Measurements from ENCODE around the gene ACSS2.

Gene ACSS2

DNA sequence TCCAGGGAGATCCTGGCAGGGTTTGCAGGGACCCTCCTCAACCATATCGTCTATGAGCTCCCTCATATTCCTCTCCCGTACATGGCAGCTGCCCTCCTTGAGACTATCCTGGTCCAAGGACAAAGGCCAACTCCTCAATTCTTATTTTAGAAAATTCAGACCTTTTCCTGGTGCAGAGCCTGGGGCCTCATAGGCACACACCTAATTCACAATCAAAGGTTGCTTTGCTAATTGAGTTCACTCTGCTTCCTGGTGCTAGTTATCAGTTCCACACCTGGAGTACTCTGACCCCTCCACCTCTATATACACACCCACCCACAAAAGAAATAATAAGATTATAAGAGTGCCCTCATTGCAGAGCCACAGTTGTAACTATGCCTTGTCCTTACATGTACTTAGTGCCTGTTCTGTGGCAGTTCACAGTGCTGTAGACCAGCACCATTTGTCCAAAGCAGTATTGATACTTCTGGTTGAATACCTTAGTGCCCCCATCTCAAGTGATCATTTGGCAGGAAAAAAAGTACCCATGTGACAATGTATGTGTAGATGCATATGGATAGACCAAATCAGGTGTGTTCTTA is 40.5 kb downstream of the ACSS2 start:
- no peak for DNase-seq

DNA sequence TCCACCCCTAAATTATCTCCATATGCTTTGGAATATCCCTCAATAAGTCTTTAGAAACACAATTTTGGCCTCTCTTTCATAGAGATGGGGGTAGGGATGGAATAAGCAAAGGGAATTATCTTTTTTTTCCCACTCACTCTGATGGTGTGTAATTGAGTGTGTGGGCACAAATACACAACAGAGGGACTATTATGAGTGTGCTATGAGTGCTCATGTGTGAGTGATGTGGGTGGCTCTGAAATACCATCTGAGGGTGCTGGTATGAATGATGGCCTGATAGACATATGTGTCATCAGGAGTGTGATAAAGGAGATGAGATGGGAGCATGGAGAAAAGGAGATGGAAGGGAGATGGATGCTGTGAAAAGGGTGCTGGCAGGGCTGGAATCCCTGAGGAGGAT is 43.6 kb downstream of the ACSS2 start:
- DNase-seq: no peak

DNA sequence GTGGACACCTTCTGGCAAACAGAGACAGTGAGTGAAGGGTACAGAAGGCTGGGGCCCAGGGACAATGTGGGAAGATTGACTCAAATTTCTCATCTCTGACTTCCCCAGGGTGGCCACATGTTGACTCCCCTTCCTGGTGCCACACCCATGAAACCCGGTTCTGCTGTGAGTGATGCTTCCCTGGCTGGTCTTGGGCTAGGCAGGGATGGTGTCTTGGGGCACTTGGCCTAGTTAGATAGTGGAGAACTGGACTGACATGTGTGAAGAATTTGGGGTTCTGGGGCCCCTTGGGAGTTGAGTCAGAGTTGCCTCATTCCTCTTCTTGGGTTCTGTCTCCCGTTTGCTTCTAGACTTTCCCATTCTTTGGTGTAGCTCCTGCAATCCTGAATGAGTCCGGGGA is 45.0 kb downstream of the ACSS2 start:
- no peak for DNase-seq

DNA sequence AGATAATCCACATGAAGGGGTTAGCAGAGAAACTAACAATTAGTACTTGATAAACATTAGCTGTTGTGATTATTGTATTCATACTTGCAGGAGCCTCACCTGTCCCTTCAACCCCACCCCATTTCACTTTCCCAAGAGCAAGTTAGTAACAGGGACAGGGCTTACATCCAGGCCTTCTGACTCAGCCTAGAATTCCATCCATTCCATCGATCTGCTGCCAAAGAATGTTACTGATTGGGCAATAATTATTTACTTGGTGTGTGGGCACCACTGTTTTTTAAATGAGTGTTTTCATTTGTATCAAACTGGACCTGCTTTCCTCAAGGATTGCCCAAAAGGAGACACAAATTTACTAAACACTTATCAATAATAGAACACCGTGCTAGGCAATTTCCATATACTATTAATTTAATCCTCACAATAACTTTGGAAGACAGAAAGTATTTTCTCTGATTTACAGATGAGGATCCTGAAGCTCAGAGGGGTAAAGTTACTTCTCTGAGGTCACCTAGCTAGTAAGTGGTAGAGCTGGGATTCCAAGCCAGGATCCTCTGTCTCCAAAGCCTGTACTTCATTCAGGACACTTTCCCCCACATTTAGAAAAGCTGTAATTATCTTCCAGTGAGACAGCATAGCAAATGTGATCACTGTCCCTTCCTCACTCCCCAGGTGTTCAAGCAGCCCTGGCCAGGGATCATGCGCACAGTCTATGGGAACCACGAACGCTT is 46.4 kb downstream of the ACSS2 start:
- DNase-seq: no peak

DNA sequence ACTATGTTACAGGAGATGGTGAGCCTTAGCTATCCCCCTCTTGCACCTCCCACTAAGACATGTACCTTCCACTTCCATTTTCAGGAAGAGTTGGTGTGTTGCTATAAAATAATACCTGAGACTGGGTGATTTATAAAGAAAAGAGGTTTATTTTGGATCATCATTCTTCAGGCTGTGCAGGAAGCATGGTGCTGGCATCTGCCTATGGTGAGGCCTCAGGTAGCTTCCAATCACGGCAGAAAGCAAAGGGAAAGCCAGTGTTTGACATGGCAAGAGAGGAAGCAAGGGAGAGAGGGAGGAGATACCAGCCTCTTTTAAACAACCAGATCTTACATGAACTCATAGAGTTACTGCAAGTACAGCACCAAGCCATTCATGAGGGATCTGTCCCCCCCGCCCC is 47.0 kb downstream of the ACSS2 start:
- no peak for DNase-seq

DNA sequence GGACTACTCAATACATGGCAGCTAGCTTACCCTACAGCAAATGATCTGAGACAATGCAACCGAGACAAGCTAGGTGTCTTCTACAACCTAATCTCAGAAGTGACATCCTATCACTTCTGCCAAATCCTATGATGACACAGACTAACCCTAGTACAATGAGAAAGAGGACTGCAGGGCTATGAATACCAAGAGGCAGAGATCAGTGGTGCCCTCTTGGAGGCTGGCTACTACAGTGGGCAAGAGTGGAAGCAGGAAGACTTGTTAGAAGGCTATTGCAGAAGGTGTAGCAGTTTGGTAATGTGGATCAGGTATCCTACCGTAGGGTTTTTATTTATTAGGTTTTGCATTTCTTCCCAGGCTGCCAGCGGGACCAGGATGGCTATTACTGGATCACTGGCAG is 48.9 kb downstream of the ACSS2 start:
- no peak for DNase-seq

DNA sequence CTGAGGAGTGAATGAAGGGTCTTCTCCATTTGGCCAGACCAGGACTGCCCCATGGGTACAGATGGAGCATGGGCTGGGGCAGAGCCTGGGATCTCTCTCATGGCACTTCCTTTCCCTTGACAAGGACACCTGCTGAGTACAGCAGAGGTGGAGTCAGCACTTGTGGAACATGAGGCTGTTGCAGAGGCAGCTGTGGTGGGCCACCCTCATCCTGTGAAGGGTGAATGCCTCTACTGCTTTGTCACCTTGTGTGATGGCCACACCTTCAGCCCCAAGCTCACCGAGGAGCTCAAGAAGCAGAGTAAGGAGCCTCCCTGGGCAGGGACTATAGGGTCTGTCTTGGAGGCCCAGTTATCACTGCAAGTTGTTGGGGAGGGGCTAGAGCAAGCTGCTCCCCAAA is 49.6 kb downstream of the ACSS2 start:
- DNase-seq: no peak

DNA sequence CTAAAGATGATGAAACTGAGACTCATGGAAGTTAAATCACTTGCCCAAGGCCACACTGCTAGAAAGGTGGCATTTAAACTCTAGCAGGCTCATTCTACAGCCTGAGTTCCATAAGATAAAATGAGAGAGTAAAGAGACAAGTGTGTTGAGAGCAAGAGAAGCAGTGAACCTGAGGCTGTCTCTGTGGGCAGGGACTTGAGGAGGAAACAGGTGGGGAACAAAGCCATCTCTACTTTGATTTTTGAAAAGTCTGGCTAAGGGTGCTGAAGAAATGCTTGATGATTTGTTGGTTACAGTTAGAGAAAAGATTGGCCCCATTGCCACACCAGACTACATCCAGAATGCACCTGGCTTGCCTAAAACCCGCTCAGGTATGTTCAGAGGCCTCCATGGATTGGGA is 50.2 kb downstream of the ACSS2 start:
- DNase-seq: no peak

DNA sequence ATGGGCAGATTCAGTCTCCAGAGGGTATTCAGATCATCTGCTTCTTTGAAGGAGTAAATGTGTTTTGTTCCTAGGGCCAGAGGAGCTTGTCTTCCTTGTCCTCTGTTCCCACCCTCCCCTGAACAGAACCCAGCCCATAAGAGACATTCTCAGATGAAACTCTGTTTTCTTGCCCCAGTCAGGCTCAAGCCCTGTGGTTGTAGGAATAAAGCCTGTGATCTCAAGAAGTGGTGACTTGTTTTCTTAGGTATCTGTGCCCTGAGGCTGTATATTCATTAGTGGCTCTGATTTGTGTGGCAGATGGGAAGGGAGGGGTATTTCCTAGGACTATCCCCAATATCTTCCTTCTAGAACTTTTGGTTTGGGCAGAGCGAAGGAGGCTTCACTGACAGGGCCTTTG is 51.3 kb downstream of the ACSS2 start:
- no peak for DNase-seq

DNA sequence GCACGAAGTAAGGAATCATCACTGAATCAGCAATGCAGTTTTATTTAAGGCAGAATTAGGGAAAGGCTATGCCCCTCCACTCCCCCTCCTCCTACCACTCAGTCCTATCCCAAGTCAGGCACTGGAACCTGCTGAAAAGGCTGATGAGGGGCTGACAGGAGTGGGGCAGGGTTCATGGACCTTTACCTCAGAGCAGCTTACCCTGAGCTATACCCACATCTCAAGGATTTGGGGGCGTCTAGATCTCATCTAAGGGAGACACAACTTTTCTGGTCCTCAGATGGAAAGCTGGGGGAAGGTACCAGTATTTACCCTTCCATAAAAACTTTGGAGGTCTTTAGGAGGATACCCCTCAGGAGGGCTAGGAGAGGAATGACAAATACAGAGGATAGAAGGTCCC is 52.0 kb downstream of the ACSS2 start:
- DNase-seq: no peak

DNA sequence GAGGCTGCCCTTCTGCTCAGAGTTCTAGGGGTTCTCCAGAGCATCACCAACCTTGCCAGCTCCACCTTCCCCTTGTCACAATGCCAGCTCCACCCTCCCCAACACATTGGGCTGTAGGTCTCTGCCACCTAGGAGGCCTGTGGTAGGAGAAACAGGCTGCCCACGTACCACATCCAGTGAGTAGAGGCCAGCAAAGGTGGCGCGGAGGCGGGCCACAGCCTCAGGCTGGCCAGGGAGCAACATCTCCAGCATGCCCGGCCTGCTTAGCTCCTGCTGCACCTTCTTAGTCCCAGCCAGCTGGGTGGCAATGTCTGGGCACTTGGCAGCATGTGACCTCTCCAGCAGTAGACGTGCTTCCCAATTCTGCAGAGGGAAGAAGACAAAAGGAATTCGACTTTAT is 55.4 kb downstream of the ACSS2 start:
- DNase-seq: no peak

DNA sequence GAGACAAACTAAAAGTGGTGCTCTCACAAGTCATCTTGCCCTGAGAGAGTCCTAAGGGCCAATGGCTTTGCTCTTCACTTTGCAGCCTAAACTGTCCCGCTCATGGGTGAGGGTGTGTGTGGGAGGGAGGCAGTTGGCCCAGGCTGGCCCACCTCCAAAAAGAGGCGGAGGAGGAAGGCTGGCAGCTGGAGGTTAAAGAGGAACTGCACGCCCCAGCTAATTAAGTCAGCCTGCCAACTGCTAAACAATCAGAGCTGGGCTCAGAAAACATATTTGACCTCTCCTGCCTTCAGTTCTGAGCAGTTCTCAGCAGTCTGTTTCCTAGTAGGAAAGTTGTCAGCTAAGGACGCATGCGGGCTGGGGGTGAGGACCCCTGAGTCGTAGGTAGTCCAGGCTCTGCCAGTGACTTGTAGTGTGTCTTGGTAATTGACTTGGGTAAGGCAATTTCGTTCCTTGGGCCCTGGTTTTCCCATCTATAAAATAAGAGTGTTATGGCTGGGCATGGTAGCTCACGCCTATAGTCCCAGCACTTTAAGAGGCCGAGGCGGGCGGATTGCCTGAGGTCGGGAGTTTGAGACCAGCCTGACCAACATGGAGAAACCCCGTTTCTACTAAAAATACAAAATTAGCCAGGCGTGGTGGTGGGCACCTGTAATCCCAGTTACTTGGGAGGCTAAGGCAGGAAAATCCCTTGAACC is 62.2 kb downstream of the ACSS2 start:
- DNase-seq: no peak

DNA sequence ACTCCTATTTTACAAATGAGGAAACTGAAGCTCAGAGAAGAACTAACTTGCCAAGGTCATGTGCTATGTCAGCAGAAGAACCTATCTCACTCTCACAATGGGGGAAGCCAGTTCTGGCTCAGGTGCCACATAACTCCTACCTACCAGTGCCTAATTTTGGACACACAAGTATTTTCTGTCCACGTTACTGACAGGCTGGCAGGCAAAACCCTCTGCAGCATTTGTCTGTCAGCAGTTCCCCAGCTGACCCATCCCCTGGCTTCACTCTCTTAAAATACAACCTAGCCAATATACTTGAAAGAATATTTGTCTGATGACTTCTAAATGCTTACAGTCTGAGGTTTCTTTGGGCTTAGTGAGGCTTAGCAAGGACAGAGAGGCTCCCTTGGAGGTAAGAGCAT is 63.7 kb downstream of the ACSS2 start:
- no peak for DNase-seq

DNA sequence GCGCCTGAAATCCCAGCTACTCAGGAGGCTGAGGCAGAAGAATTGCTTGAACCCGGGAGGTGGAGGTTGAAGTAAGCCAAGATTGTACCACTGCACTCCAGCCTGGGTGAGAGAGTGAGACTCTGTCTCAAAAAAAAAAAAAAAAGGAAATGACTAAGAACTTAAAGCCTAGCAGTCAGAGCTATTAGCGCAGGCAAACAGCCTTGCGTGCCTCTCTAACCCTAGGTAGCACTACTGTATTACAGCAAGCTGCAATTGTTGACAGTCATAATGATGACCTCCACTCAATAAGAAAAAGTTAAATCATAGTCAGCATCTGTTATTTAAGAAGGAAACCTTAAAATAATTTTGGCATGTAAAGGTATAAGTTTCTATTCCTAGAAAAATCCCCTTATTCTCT is 64.8 kb downstream of the ACSS2 start:
- DNase-seq: no peak

DNA sequence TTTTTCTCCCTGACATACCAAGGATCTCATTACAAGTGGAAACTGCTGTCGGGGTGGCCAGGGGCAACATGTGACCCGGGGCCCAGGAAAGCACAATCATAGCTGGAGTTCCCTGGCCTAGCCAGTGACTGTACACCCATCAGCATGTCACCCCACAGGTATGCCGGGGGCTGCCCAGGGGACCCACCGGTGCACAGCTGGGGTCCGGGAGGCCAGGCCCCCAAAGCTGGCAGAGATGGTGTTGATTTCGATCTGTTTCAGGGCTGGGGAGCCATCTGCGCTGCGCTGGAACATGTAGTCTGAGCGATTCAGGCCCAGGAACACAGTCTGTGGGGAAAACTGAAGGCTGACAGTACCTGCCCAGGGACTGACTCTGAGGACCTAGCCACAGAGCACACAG is 65.9 kb downstream of the ACSS2 start:
- no peak for DNase-seq

DNA sequence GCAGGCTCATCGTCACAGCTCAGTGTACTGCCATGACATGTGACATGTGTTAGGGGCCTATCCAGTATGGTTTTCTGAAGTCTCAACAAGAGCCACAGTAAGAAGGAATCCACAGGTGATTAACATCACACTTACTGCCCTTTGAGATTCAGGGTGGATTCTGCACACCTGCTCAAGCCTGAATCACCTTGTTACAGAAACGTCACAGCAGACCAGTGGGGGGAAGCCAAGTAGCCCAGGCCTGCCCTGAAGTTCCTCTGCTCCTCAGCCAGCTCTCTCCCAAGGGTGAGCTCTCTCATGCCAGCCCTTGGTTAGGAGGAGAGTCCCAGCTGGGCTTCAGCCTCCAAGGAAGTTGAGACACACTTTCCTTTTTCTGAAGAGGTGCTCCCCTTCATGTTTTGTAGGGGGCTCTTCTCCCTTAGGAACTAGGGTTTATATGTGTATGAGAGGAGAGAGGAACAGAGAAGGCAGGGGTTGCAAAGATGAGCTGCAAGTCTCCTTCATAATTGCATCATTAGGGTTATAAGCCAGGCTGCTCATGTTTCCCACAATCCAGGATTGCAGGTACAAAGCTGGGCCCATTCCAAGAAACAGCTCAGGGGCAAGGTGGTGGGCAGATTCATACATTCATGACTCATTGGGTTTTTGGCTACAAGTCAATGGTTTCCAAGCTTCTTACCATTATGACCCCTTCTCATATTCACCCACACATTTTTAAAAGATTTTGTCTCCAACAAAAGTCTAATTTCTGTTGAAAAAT is 67.6 kb downstream of the ACSS2 start:
- DNase-seq: no peak

DNA sequence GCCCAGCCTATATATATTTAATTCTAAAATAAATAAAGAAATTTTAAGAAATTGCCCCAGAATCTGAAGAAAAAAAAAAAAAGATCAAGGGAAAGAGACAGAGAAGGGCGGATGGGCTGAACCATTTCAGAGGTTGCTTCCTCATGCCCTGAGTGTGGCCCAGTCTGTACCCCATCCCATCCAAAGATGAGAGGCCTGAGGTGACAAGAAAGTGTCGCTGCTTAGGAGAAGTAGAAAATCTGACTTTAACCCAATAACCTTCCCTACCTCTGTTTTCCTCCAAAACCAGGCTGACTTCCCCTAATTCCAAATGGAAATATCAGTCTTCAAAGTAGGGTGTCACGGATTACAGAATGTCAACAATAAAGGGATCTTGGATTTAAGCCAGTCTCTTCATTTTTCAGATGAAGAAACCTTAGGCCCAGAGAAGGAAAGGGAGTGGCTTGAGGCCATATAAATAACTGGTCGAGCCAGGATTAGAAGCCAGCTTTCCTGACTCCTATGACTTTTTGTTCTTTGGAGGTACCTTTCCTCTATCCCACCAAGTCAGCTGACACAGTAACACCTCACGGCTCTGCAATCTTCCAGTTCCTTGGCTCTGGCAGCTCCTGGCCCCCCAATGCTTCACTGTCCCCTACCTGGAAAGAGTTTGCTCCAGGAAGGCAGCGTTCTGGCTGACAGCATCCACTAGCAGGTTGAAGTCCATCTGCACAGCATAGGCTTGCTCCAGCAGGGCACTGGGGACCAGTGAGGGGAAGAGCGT is 69.1 kb downstream of the ACSS2 start:
- DNase-seq: no peak

DNA sequence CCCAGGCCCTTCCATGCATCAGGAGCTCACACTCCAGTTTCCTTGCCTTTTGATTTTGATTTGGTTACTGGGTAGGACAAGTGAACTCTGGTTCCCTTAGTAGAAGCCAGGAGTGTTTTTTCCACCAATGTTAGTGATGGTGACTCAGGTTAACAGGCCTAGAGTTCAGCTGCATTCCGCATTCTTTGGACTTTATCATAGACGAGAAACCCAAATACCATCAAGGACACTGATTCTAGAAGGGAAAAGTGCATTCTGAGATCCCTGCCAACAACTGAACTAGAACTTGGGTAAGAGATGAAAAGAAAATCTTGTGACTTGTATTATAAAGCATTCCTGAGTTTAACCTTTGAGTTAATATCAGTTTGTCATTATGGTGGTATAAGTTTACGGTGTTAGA is 70.2 kb downstream of the ACSS2 start:
- DNase-seq: no peak

DNA sequence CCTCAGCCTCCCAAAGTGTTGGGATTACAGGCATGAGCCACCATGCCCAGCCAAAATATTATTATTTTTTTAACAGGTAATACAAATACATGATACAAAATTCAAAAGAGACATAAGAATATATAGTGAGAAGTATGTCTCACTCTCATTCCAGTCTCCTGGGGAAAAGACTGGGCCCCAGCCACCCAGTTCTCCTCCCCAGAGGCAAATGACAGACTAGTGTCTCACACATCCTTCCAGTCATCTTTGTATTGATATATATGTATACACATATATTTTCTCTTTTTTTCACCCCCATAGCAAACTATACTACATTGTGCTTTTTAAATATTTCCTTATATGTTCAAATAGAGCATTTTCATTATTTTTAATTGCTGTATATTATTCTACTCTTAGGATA is 70.9 kb downstream of the ACSS2 start:
- no peak for DNase-seq

DNA sequence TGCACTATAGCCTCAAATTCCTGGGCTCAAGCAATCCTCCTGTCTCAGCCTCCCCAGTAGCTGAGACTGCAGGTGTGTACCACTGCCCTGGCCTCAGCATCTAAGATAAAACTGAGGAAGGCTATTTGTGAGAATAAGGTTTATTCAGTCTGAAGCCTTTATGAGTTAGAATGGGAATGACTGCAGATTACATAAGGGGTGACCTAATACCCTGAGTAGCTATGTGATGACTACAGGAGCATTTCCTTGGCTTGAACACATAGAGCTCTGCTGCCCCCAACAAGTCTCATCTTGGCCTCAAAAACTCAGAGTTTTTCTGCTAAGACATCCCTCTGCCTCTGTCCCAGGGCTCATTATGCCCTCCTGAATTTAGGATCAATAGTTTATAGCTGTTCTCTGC is 71.6 kb downstream of the ACSS2 start:
- DNase-seq: no peak

DNA sequence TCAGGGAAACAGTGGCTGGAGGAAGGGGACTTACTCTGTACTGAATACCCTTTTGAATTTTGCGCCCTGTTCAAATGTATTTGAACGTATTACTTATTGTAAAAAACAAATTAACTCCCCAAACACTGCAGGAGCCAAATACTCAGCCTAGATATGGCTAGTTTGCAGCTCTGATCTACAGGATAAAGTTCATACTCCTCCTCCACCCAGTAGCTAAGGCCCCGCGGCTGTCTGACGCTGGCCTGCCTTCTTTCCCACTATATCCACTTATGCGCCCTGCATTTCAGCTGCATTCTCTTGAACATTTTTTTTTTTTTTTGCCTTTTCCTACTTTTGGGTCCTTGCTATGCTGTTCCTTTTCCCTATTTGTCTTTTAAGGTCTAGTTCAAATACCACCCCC is 72.7 kb downstream of the ACSS2 start:
- DNase-seq: no peak

DNA sequence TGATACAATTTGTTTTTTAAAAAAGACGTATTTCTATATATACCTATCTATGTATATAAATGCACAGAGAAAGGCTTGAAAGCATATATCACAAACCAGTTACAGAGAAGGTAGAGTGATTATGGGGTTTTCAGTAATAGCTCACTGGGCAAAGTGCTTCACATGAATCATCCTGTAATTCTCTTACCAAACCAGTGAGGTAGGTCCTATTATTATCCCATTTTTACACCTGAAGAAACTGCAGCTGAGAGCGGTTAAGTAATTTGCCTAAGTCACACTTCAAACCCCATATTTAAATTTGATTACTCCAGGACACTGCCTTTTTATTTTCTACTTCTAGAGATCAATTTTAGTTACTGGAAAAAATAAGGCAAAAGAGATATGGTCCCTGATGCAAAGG is 74.8 kb downstream of the ACSS2 start:
- DNase-seq: no peak

DNA sequence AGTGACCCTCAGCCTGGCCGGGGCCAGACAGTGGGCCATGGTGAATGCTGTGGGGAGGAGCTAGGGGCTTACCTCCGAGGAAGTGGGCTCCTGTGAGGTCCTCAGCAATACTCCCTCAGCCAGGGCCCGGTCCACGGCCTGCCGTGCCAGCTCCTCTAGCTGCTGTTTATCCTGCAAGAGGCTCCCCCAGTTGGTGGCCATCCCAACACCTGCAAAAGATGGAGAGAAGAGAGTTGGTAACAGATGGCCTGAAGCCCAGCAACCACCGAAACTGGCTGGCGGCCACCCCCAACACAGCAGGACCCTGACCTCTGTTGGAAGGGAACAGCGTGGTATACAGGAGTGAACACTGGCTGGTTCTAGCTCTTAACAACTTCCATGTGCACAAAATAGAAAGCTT is 75.2 kb downstream of the ACSS2 start:
- DNase-seq: no peak
